Activated T-cell treated with anti-CD3 and anti-CD28 coated beads, Interleukin-2, amount 50 U/mL, for 24 hours (primary cell): ENCODE measurements around the gene ASTE1.
A peak's percentile ranks its signal among the peaks of the same experiment; 100 is the strongest.
"Not testable (repeated sequence)": the region's sequence is repeated elsewhere in the genome, so short reads cannot be mapped to it uniquely, and the experiment has no call there.

ENCODE experiments used
- DNase-seq: peaks from one replicate; pipeline ENCODE4 v3.0.0-alpha.2; 2020
- H3K27ac Mint-ChIP-seq: 2 replicates; pipeline ENCODE4 v1.8.0; 2020; ENCODE audit warnings: mild to moderate bottlenecking, mixed read lengths
- H3K27me3 Mint-ChIP-seq: 2 replicates; pipeline ENCODE4 v1.8.0; 2020; ENCODE audit warnings: mixed read lengths
- H3K36me3 Mint-ChIP-seq: 2 replicates; pipeline ENCODE4 v1.8.0; 2020; ENCODE audit warnings: low read depth, mixed read lengths
- H3K4me1 Mint-ChIP-seq: 2 replicates; pipeline ENCODE4 v1.8.0; 2020; ENCODE audit warnings: low read depth, mixed read lengths
- H3K4me3 Mint-ChIP-seq: 2 replicates; pipeline ENCODE4 v1.8.0; 2020; ENCODE audit warnings: mild to moderate bottlenecking, moderate library complexity, mixed read lengths
- H3K9me3 Mint-ChIP-seq: 2 replicates; pipeline ENCODE4 v1.8.0; 2020; ENCODE audit warnings: mixed read lengths

The ASTE1 gene

GRCh38 chr3:130981469-130981868 is 45.2 kb downstream of the ASTE1 start:
- no peaks in the 10 kb centered on the region for H3K27me3 Mint-ChIP-seq
- no peak for DNase-seq
- no peaks in the 10 kb centered on the region for H3K4me1 Mint-ChIP-seq
- no peak overlapping the region for H3K27ac Mint-ChIP-seq
- peaks cover 81% of the 10 kb centered on the region for H3K36me3 Mint-ChIP-seq
- no peak overlapping the region for H3K4me3 Mint-ChIP-seq
- no peaks in the 10 kb centered on the region for H3K9me3 Mint-ChIP-seq

DNA sequence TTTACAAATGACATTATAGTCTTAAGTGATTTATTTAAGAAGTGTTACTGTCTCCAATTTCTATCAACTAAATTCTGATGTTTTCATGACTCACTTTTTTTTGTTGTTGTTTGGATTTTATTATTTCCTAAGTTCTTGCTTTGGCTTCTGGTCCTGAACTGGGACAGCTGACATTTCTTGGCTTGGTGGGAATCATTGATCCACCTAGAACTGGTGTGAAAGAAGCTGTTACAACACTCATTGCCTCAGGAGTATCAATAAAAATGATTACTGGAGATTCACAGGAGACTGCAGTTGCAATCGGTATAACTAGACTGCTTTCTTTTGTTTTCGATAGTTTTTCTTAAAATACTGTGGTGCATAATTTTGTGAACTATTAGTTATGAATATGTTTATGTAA is 47.5 kb downstream of the ASTE1 start:
- H3K27ac Mint-ChIP-seq = no peak overlapping the region

DNA sequence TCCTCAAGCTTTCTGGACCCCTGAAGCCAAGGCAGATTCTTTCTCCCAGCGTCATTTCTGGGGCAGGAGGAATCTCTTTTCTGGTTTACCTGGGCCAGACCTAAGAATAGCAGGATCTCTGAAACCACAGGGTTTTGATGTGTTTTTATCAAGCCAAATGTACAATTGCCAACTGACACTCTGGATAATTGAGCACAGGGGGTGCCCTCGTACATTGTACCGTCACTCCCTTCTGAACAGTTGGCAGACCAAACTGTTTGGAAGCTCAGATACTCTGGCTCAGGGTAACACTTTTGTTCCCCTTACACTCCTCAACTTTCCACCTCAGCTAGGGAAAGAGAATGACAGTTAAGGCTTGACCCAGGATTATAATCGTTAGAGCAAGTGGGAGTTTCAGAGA is 49.9 kb downstream of the ASTE1 start:
- H3K27me3 Mint-ChIP-seq = no peaks in the 10 kb centered on the region
- H3K4me3 Mint-ChIP-seq = no peak overlapping the region
- H3K9me3 Mint-ChIP-seq = no peaks in the 10 kb centered on the region
- peaks cover 89% of the 10 kb centered on the region for H3K36me3 Mint-ChIP-seq
- H3K27ac Mint-ChIP-seq = no peak overlapping the region
- no peaks in the 10 kb centered on the region for H3K4me1 Mint-ChIP-seq
- no peak for DNase-seq

More for the DNA sequence above, 47.5 kb downstream of the ASTE1 start:
- H3K36me3 Mint-ChIP-seq = peaks cover 86% of the 10 kb centered on the region
- H3K4me1 Mint-ChIP-seq = no peaks in the 10 kb centered on the region
- no peak overlapping the region for H3K4me3 Mint-ChIP-seq
- H3K9me3 Mint-ChIP-seq = no peaks in the 10 kb centered on the region
- no peak for DNase-seq
- H3K27me3 Mint-ChIP-seq = no peaks in the 10 kb centered on the region

DNA sequence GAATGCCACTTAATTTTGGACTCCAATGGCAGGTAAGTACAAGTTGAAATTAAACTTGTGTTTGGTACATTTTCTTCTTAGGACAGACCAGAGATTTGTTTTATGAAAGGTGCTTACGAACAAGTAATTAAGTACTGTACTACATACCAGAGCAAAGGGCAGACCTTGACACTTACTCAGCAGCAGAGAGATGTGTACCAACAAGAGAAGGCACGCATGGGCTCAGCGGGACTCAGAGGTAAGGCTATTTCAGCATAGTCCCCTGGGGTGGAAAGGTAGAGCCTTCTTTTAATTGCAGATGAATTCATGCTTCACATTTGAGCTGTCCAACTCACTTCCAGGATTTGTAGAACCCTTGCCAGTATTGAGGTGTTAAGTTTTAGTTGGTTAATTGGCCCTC is 51.4 kb downstream of the ASTE1 start:
- Mint-ChIP-seq H3K36me3 (peaks cover 89% of the 10 kb centered on the region), H3K27ac (no peak overlapping the region), H3K9me3 (no peaks in the 10 kb centered on the region), H3K4me3 (no peak overlapping the region), H3K27me3 (no peaks in the 10 kb centered on the region), H3K4me1 (peaks cover 9% of the 10 kb centered on the region)
- no peak for DNase-seq

- Mint-ChIP-seq H3K4me3 (no peak overlapping the region), H3K36me3 (peaks cover 89% of the 10 kb centered on the region), H3K4me1 (peaks cover 9% of the 10 kb centered on the region), H3K27ac (no peak overlapping the region), H3K27me3 (no peaks in the 10 kb centered on the region), H3K9me3 (no peaks in the 10 kb centered on the region)
- no peak for DNase-seq
These were observed 52.4 kb downstream of the ASTE1 start for GRCh38 chr3:130974201-130974600.

DNA sequence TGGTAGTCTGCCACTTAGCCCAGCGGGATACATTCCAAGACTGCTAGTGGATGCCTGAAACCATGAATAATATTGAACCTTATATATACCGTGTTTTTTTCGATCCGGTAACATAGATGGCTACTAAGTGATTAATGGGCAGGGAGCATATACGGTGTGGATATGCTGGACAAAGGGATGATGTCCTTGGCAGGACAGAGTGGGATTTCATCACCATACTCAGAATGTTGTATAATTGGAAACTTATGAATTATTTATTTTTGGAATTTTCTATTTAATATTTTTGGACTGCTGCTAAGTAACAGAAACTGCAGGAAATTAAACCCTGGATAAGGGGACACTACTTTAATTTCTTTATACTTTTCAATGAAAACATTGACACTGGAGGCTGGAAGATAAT is 53.2 kb downstream of the ASTE1 start:
- Mint-ChIP-seq H3K9me3 (no peaks in the 10 kb centered on the region), H3K4me3 (no peak overlapping the region), H3K27me3 (no peaks in the 10 kb centered on the region), H3K4me1 (peaks cover 9% of the 10 kb centered on the region), H3K27ac (no peak overlapping the region), H3K36me3 (peaks cover 91% of the 10 kb centered on the region)
- DNase-seq = no peak

GRCh38 chr3:130972592-130972991 is 54.0 kb downstream of the ASTE1 start:
- peaks cover 91% of the 10 kb centered on the region for H3K36me3 Mint-ChIP-seq
- not testable (repeated sequence) for H3K27ac Mint-ChIP-seq, H3K9me3 Mint-ChIP-seq, H3K27me3 Mint-ChIP-seq, DNase-seq, H3K4me1 Mint-ChIP-seq, H3K4me3 Mint-ChIP-seq

GRCh38 chr3:130971208-130971607 is 55.4 kb downstream of the ASTE1 start:
- Mint-ChIP-seq H3K27me3 (no peaks in the 10 kb centered on the region), H3K27ac (peak overlapping the region; percentile 39), H3K4me3 (no peak overlapping the region), H3K9me3 (no peaks in the 10 kb centered on the region), H3K4me1 (peaks cover 9% of the 10 kb centered on the region), H3K36me3 (peaks cover 92% of the 10 kb centered on the region)
- no peak for DNase-seq

DNA sequence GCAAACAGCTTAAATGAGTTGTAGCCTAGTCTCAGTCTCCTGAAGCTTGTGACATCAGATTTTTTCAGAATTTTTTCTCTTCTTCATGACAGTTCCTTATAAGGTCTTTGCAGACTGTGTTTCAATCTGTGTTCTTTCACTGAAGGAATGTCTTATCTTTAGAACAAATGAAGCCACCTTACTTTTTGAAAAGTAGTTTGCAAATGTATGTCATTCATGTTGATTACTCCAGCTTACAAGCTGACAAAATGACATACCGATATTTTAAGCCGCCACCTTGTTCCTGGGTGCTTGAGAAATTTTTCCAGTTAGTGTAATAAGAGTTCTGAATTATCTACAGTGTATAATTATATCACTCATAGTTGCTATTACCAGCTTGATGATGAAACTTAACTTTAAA is 57.0 kb downstream of the ASTE1 start:
- Mint-ChIP-seq H3K27ac (no peak overlapping the region), H3K36me3 (peaks cover 93% of the 10 kb centered on the region), H3K4me1 (peaks cover 9% of the 10 kb centered on the region), H3K27me3 (no peaks in the 10 kb centered on the region), H3K4me3 (no peak overlapping the region), H3K9me3 (no peaks in the 10 kb centered on the region)
- DNase-seq = no peak

DNA sequence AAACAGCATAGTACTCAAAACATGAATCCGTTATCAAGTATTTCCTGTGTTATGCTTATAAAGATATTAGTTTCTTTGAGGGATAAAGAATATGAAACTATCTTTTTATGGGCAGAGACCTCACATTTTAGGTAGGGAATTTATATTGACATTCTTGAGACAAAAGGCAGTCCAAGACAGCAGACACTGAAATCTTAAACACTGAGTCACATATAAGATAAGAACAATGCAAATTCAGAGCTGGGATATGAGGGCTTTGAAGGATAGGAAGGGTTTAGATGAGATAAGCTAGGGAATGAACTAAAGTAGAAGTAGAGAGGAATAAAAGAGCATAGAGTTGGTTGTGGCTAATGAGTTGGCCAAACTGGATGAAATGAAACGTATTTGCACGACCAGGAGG is 58.4 kb downstream of the ASTE1 start:
- no peaks in the 10 kb centered on the region for H3K27me3 Mint-ChIP-seq
- peaks cover 9% of the 10 kb centered on the region for H3K4me1 Mint-ChIP-seq
- DNase-seq = no peak
- H3K4me3 Mint-ChIP-seq = no peak overlapping the region
- H3K9me3 Mint-ChIP-seq = no peaks in the 10 kb centered on the region
- H3K36me3 Mint-ChIP-seq = peaks cover 92% of the 10 kb centered on the region
- no peak overlapping the region for H3K27ac Mint-ChIP-seq

GRCh38 chr3:130967281-130967680 is 59.3 kb downstream of the ASTE1 start:
- no peak overlapping the region for H3K27ac Mint-ChIP-seq
- H3K36me3 Mint-ChIP-seq = peaks cover 92% of the 10 kb centered on the region
- DNase-seq = no peak
- no peak overlapping the region for H3K4me3 Mint-ChIP-seq
- no peaks in the 10 kb centered on the region for H3K27me3 Mint-ChIP-seq
- H3K4me1 Mint-ChIP-seq = peaks cover 9% of the 10 kb centered on the region
- H3K9me3 Mint-ChIP-seq = no peaks in the 10 kb centered on the region

DNA sequence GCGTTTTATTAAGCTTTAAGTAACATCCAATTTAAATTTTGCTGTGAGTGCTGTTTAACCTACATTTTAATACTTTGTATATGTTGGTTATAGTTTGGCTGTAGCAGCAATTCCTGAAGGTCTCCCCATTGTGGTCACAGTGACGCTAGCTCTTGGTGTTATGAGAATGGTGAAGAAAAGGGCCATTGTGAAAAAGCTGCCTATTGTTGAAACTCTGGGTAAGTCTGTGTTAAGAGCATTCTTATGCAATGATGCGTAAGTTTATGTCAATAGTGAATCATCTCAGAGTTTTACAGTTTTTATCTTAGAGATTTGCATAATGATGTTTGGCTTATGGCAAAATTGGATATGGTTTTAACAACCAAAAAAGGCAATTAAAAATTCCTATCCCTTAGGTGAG is 62.7 kb downstream of the ASTE1 start:
- Mint-ChIP-seq H3K4me1 (peaks cover 4% of the 10 kb centered on the region), H3K9me3 (no peaks in the 10 kb centered on the region), H3K27me3 (no peaks in the 10 kb centered on the region), H3K36me3 (peaks cover 89% of the 10 kb centered on the region), H3K4me3 (no peak overlapping the region), H3K27ac (no peak overlapping the region)
- DNase-seq = no peak
